GM21381 (cell line): ENCODE data around the gene NCR1.
"Not testable (repeated sequence)": the region's sequence is repeated elsewhere in the genome, so short reads cannot be mapped to it uniquely, and the experiment has no call there.

ENCODE experiments used
- ATAC-seq: cut with Tn5 transposase; IDR thresholded peaks from one replicate; pipeline ENCODE4 v1.9.1; 2021; ENCODE audit warnings: mild to moderate bottlenecking, moderate library complexity; ENCODE audit not compliant: unreplicated experiment

Gene NCR1

GRCh38 chr19:54905421-54905802, 536 bp upstream of the NCR1 start:
- no peak for ATAC-seq

- ATAC-seq: no peak
These were observed 871 bp downstream of the NCR1 start for GRCh38 chr19:54906819-54907218.

DNA sequence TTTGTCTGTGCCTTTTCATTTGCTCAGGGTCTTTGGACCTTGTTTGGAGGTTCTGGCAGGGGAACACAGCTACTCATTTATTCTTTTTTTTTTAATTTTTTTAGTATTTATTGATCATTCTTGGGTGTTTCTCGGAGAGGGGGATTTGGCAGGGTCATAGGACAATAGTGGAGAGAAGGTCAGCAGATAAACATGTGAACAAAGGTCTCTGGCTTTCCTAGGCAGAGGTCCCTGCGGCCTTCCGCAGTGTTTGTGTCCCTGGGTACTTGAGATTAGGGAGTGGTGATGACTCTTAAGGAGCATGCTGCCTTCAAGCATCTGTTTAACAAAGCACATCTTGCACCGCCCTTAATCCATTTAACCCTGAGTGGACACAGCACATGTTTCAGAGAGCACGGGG, 2.0 kb downstream of the NCR1 start:
- not testable (repeated sequence) for ATAC-seq

DNA sequence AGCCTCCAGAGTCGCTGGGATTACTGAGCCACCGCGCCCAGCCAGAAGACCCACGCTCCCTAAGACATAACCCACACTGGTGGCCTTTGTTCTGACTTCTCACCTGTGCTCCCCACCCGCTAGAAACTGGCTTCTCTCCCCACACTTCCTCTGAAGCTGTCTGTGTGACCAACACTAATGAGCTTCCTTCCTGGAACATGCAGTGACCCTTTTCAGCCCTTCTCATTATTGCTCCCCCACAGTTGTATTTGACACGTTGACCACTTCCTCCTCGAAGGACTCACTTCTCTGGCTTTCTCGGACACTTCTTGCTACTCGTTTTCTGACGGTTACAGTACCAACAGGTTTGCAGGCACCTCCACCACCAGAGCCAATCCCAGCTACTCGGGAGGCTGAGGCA, 10.9 kb downstream of the NCR1 start:
- ATAC-seq: no peak

DNA sequence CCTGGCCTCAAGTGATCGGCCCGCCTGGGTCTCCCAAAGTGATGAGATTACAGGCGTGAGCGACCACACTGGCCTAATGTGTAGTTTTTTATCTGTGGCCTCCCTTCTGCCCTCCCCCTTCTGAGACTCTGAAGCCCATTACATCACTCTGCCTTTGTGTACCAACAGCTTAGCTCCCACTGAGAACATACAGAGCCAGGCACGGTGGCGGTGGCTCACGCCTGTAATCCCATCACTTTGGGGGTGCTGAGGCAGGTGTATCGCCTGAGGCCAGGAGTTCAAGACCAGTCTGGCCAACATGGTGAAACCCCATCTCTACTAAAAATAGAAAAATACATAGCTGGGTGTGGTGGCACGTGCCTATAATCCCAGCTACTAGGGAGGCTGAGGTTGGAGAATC, 12.6 kb downstream of the NCR1 start:
- no peak for ATAC-seq

DNA sequence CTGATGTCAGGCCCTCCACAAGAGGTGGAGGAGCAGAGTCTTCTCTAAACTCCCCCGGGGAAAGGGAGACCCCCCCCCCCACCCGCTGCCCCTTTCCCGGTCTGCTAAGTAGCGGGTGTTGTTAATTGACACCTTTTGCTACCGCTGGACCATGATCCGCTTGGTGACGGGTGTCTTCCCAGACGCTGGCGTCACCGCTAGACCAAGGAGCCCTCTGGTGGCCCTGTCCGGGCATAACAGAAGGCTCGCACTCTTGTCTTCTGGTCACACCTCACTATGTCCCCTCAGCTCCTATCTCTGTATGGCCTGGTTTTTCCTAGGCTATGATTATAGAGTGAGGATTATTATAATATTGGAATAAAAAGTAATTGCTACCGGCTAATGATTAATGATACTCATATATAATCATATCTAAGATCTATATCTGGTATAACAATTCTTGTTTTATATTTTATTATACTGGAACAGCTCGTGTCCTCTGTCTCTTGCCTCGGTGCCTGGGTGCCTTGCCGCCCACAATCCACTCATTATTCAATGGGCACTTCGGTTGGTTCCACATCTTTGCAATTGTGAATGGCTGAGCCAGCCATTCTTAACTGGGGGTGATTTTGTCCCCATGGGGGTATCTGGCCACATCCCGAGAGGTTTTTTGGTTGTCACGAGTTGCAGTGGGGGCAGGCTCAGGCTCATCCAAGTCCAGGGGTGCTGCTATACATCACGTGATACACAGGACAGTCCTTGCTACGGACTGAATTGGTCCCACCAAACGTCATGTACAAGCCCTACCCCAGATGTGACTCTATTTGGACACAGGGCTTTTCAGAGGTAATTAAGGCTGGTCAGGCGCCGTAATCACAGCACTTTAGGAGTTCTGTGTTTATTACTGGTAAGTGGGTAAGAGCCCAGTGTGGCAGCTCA, 14.0 kb downstream of the NCR1 start:
- not testable (repeated sequence) for ATAC-seq

DNA sequence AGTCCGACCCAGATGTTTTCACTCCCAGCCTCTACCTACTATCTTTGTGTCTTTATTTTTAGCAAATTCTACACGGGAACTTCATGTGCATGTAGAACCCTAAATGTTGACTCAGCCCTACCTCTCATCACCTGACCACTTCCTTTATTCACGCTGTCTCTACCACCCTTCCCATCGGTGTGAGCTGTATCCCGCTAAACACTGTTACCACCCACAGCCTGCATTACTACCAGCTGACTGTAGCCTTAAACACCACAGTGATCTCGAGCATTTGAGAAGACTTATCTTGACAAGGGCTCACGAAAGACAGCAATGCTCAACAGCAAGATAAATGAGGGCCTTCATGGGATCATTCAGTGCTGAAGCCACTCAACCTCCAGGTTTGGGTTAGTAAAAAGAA, 15.1 kb downstream of the NCR1 start:
- ATAC-seq: no peak

DNA sequence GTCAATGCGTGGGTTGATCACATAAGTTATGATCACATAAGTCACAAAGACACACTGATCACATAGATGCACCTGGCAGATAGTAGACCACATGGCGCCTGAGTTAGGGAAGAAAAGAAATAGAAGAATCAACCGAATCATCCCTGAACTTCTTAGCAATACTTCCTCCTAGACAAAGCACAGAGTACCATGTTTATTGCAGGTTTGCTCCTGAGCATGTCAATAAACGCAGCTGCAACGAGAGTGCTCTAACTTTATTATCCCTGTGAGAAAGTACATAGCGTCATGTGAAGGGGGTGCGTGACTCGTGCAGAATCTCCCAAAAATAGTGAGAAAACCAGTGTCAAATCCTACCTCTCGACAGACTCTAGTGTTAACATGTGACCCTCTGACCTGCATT, 17.3 kb downstream of the NCR1 start:
- no peak for ATAC-seq

DNA sequence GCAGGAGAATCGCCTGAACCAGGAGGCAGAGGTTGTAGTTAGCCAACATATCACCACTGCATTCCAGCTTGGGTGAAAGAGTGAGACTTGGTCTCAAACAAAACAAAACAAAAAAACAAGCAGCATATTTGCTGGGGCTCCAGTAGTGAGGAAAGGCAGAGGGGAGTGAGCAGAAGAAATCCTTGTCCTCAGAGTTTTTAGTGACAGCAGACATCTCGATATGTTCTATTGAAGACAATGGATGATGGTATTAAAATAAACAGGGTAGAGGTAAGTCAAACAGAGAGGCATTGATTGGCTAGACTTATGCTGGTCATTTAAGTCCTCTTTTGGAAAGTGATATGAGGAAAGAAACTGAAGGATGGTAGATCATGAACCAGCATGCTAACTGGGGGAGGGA, 22.4 kb downstream of the NCR1 start:
- ATAC-seq: no peak

- ATAC-seq: no peak
These were observed 32.0 kb downstream of the NCR1 start for GRCh38 chr19:54937926-54938325.

DNA sequence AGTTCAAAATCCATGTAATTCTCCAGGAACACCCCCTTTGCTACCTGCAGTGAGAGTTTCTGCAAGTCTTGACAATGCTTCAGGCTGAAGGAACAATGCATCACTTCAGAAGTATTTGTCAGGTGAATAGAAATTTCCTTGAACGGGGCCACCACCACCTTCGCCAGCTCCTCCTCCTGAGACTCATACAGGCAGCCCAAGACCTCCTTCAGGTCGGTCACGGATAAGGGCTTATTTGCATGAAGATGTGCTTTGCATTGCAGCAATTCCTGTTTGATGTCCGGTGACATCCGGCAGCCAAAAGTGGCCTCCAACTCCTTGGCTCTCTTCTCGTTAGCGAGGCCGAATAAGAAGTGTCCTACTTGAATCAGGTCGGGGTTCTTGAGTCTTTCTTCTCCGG, 33.0 kb downstream of the NCR1 start:
- ATAC-seq: no peak

GRCh38 chr19:54939538-54939937, 33.6 kb downstream of the NCR1 start:
- ATAC-seq: not testable (repeated sequence)

DNA sequence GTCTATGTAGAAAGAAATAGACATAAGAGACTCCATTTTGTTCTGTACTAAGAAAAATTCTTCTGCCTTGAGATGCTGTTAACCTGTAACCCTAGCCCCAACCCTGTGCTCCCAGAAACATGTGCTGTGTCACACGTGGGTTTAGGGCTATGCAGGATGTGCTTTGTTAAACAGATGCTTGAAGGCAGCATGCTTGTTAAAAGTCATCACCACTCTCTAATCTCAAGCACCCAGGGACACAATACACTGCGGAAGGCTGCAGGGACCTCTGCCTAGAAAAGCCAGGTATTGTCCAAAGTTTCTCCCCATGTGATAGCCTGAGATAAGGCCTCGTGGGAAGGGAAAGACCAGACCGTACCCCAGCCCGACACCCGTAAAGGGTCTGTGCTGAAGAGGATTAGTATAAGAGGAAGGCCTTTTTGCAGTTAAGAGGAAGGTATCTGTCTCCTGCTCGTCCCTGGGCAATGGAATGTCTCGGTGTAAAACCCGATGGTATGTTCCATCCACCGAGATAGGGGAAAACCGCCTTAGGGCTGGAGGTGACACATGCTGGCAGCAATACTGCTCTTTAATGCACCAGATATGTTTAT, 37.9 kb downstream of the NCR1 start:
- not testable (repeated sequence) for ATAC-seq

- ATAC-seq: no peak
These were observed 41.4 kb downstream of the NCR1 start, which contains the start of gene NLRP7 for GRCh38 chr19:54947381-54947780. TSS of gene NLRP7 (minus strand) at chr19:54947530.

GRCh38 chr19:54949412-54949811, 43.5 kb downstream of the NCR1 start:
- no peak for ATAC-seq

DNA sequence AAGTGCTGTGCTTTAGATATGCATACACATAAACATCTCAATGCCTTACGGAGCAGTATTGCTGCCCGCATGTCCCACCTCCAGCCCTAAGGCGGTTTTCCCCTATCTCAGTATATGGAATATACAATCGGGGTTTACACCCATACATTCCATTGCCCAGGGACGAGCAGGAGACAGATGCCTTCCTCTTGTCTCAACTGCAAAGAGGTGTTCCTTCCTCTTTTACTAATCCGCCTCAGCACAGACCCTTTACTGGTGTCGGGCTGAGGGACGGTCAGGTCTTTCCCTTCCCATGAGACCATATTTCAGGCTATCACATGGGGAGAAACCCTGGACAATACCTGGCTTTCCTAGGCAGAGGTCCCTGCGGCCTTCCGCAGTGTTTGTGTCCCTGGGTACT, 44.6 kb downstream of the NCR1 start:
- ATAC-seq: not testable (repeated sequence)

GRCh38 chr19:54952591-54953344, 46.8 kb downstream of the NCR1 start:
- no peak for ATAC-seq

- ATAC-seq: not testable (repeated sequence)
These were observed 47.4 kb downstream of the NCR1 start for GRCh38 chr19:54953345-54953713.

DNA sequence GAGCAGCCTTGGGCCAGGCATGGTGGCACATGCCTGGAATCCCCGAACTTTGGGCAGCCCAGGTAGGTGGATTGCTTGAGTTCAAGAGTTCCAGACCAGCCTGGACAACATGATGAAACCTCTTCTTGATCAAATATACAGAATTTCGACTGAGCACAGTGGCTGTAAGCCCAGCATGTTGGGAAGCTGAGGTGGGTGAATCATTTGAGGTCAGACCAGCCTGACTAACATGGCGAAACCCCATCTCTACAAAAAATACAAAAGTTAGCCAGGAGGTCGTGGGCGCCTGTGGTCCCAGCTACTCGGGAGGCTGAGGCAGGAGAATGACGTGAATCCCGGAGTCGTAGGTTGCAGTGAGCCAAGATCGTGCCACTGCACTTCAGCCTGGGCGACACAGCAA, 49.4 kb downstream of the NCR1 start:
- no peak for ATAC-seq

DNA sequence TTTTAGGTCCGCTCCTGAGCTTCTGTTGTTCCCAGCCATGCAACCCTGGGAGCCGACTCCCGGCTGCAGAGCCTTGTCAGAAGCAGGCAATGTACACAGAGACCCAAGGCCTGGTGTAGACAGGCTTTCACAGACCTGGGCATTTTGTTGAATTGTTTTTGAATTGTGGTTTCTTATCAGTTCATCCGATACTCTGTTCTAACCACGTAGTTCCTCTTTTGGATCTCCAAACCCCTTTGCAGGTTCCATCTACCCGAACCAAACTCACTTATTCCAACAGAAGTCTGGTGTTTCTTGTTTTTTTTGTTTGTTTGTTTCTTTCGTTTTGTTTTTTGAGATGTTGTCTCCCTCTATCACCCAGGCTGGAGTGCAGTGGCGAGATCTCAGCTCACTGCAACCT, 53.9 kb downstream of the NCR1 start:
- ATAC-seq: no peak
